ENCODE data around the gene JAML. TPM values are rescaled to one million over a fixed set of nuclear protein-coding genes. Genes with fewer than 3 reads are reported as not detected.
"Not testable (repeated sequence)": the region's sequence is repeated elsewhere in the genome, so short reads cannot be mapped to it uniquely, and the experiment has no call there.

Gene JAML
- polyA plus RNA-seq, 4 donors: 4.2 to 33.9 (median 13.3) TPM

DNA sequence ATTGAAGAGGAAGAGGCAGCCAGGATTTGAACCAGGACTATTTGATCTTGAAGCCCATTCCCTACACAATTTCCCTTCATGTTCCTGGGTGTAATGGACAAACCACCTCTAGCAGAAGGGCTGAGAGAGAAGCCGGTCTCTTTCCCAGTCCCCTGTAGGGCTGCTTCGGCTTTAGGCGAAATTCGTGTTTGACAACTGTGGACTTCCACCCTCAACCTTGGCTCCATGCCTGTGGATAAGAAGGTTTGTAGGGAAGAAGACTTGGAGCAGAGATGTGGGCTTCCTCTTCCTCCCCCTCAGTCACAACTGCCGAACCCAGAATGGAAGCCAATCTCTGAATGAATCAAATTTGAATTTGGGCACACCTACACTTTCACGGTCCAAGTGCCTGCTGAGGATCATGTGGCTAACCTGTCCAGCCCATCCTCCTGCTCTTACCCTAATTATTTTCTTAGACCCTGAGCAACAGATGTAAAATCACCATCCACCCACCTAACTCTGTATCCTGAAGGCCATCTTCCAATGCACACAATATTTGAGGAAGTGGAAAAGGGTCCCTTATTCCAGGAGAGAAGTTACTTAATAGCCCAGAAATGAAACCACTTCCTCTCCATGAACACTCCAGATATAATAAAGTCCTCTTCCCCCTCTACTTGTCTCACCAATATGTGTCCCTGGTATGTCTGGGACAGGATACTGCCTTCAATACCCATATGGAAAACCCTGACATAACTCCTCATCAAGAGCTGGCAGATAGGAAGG is 38.3 kb downstream of the JAML start:
- no peak overlapping the region for H3K4me3 ChIP-seq (ENCODE audit: low read depth in 1 of 3, low read length in 3 of 3)
- WGBS, 3 donors: 10 to 47% (median 14%) methylated on average over 6 of the region's 6 CpGs
- no peak for FAIRE-seq
- no peak overlapping the region for H3K27ac ChIP-seq (ENCODE audit: low read depth in 1 of 3, low read length in 2 of 3)
- peaks cover 0 to 7% of the 10 kb centered on the region in 2 donors for H3K9me3 ChIP-seq (ENCODE audit: control insufficient read depth in 2 of 2, insufficient read depth in 1 of 2, low read depth in 1 of 2, low read length in 1 of 2)
- H3K36me3 ChIP-seq (ENCODE audit: control insufficient read depth in 3 of 3, insufficient read depth in 2 of 3, low read depth in 1 of 3, low read length in 3 of 3): no peaks in the 10 kb centered on the region
- H3K4me1 ChIP-seq (ENCODE audit: control insufficient read depth in 3 of 3, insufficient read depth in 2 of 3, low read depth in 1 of 3, low read length in 2 of 3): no peaks in the 10 kb centered on the region
- DNase-seq: peak in 1 of 2 donors; percentile 46
- peaks cover 0 to 5% (median 4%) of the 10 kb centered on the region in 3 donors for H3K27me3 ChIP-seq (ENCODE audit: control insufficient read depth in 3 of 3, insufficient read depth in 3 of 3, low read length in 3 of 3)

- DNase-seq (no peak), FAIRE-seq (no peak)
- no peaks in the 10 kb centered on the region for H3K9me3 ChIP-seq (ENCODE audit: control insufficient read depth in 2 of 2, insufficient read depth in 1 of 2, low read depth in 1 of 2, low read length in 1 of 2)
- H3K4me1 ChIP-seq (ENCODE audit: control insufficient read depth in 3 of 3, insufficient read depth in 2 of 3, low read depth in 1 of 3, low read length in 2 of 3): no peaks in the 10 kb centered on the region
- WGBS, 3 donors: 87 to 95% (median 94%) methylated on average over 12 of the region's 12 CpGs
- H3K4me3 ChIP-seq (ENCODE audit: low read depth in 1 of 3, low read length in 3 of 3): no peak overlapping the region
- H3K36me3 ChIP-seq (ENCODE audit: control insufficient read depth in 3 of 3, insufficient read depth in 2 of 3, low read depth in 1 of 3, low read length in 3 of 3): no peaks in the 10 kb centered on the region
- no peak overlapping the region for H3K27ac ChIP-seq (ENCODE audit: low read depth in 1 of 3, low read length in 2 of 3)
- H3K27me3 ChIP-seq (ENCODE audit: control insufficient read depth in 3 of 3, insufficient read depth in 3 of 3, low read length in 3 of 3): peaks cover 0 to 5% (median 4%) of the 10 kb centered on the region in 3 donors
Observed at GRCh38 chr11:118184784-118185579, 39.8 kb downstream of the JAML start.

DNA sequence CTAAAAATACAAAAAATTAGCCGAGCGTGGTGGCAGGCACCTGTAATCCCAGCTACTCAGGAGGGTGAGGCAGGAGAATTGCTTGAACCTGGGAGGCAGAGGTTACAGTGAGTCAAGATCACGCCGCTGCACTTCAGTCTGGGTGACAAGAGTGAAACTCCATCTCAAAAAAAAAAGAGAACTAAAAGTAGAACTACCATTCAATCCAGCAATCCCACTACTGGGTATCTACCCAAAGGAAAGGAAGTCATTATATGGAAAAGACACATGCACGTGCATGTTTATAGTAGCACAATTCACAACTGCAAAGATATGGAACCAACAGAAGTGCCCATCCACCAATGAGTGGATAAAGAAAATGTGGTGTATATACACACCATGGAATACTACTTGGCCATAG is 41.1 kb downstream of the JAML start:
- not testable (repeated sequence) for H3K27ac ChIP-seq (ENCODE audit: low read depth in 1 of 3, low read length in 2 of 3); H3K27me3 ChIP-seq (ENCODE audit: control insufficient read depth in 3 of 3, insufficient read depth in 3 of 3, low read length in 3 of 3); DNase-seq; H3K36me3 ChIP-seq (ENCODE audit: control insufficient read depth in 3 of 3, insufficient read depth in 2 of 3, low read depth in 1 of 3, low read length in 3 of 3); H3K4me3 ChIP-seq (ENCODE audit: low read depth in 1 of 3, low read length in 3 of 3); H3K4me1 ChIP-seq (ENCODE audit: control insufficient read depth in 3 of 3, insufficient read depth in 2 of 3, low read depth in 1 of 3, low read length in 2 of 3); FAIRE-seq; H3K9me3 ChIP-seq (ENCODE audit: control insufficient read depth in 2 of 2, insufficient read depth in 1 of 2, low read depth in 1 of 2, low read length in 1 of 2)
- WGBS, 3 donors: 73 to 90% (median 88%) methylated on average over 5 of the region's 5 CpGs

GRCh38 chr11:118180300-118180703 is 44.5 kb downstream of the JAML start:
- WGBS, 3 donors: 37 to 78% (median 62%) methylated on average over 11 of the region's 11 CpGs
- no peak for FAIRE-seq
- Histone ChIP-seq H3K27me3 (ENCODE audit: control insufficient read depth in 3 of 3, insufficient read depth in 3 of 3, low read length in 3 of 3) (peaks cover 0 to 12% (median 0%) of the 10 kb centered on the region in 3 donors), H3K4me1 (ENCODE audit: control insufficient read depth in 3 of 3, insufficient read depth in 2 of 3, low read depth in 1 of 3, low read length in 2 of 3) (no peaks in the 10 kb centered on the region), H3K36me3 (ENCODE audit: control insufficient read depth in 3 of 3, insufficient read depth in 2 of 3, low read depth in 1 of 3, low read length in 3 of 3) (no peaks in the 10 kb centered on the region), H3K4me3 (ENCODE audit: low read depth in 1 of 3, low read length in 3 of 3) (no peak overlapping the region), H3K27ac (ENCODE audit: low read depth in 1 of 3, low read length in 2 of 3) (no peak overlapping the region), H3K9me3 (ENCODE audit: control insufficient read depth in 2 of 2, insufficient read depth in 1 of 2, low read depth in 1 of 2, low read length in 1 of 2) (no peaks in the 10 kb centered on the region)
- DNase-seq: peak in 1 of 2 donors; percentile 51

- H3K9me3 ChIP-seq (ENCODE audit: control insufficient read depth in 2 of 2, insufficient read depth in 1 of 2, low read depth in 1 of 2, low read length in 1 of 2): no peaks in the 10 kb centered on the region
- peaks cover 0 to 30% (median 0%) of the 10 kb centered on the region in 3 donors for H3K27me3 ChIP-seq (ENCODE audit: control insufficient read depth in 3 of 3, insufficient read depth in 3 of 3, low read length in 3 of 3)
- DNase-seq: no peak
- no peak overlapping the region for H3K27ac ChIP-seq (ENCODE audit: low read depth in 1 of 3, low read length in 2 of 3)
- no peak overlapping the region for H3K4me3 ChIP-seq (ENCODE audit: low read depth in 1 of 3, low read length in 3 of 3)
- 84 to 89% (median 88%) methylated on average over 4 of the region's 4 CpGs for WGBS, 3 donors
- FAIRE-seq: no peak
- no peaks in the 10 kb centered on the region for H3K36me3 ChIP-seq (ENCODE audit: control insufficient read depth in 3 of 3, insufficient read depth in 2 of 3, low read depth in 1 of 3, low read length in 3 of 3)
- H3K4me1 ChIP-seq (ENCODE audit: control insufficient read depth in 3 of 3, insufficient read depth in 2 of 3, low read depth in 1 of 3, low read length in 2 of 3): peaks cover 0 to 2% (median 0%) of the 10 kb centered on the region in 3 donors
Observed at GRCh38 chr11:118176778-118177134, 48.1 kb downstream of the JAML start.

GRCh38 chr11:118175993-118176777 is 48.6 kb downstream of the JAML start, which contains the start of gene SCN2B:
TSS of gene SCN2B (minus strand) at chr11:118176639. CDS start at chr11:118176431, 208 bp downstream.
- DNase-seq: no peak
- Histone ChIP-seq H3K27ac (ENCODE audit: low read depth in 1 of 3, low read length in 2 of 3) (no peak within 1 kb of the TSS), H3K4me1 (ENCODE audit: control insufficient read depth in 3 of 3, insufficient read depth in 2 of 3, low read depth in 1 of 3, low read length in 2 of 3) (peaks cover 0 to 3% (median 0%) of the 10 kb centered on the region in 3 donors), H3K4me3 (ENCODE audit: low read depth in 1 of 3, low read length in 3 of 3) (peak within 1 kb of the TSS in 1 of 3 donors; percentile 33), H3K9me3 (ENCODE audit: control insufficient read depth in 2 of 2, insufficient read depth in 1 of 2, low read depth in 1 of 2, low read length in 1 of 2) (no peaks in the 10 kb centered on the region), H3K36me3 (ENCODE audit: control insufficient read depth in 3 of 3, insufficient read depth in 2 of 3, low read depth in 1 of 3, low read length in 3 of 3) (no peaks in the 10 kb centered on the region), H3K27me3 (ENCODE audit: control insufficient read depth in 3 of 3, insufficient read depth in 3 of 3, low read length in 3 of 3) (peaks cover 0 to 34% (median 0%) of the 10 kb centered on the region in 3 donors)
- no peak for FAIRE-seq
- WGBS, 3 donors: 36 to 54% (median 48%) methylated on average over 14 of the region's 14 CpGs

- no peak overlapping the region for H3K27ac ChIP-seq (ENCODE audit: low read depth in 1 of 3, low read length in 2 of 3)
- H3K4me3 ChIP-seq (ENCODE audit: low read depth in 1 of 3, low read length in 3 of 3): peak overlapping the region in 1 of 3 donors; percentile 33
- peaks cover 0 to 42% (median 0%) of the 10 kb centered on the region in 3 donors for H3K27me3 ChIP-seq (ENCODE audit: control insufficient read depth in 3 of 3, insufficient read depth in 3 of 3, low read length in 3 of 3)
- DNase-seq (no peak), FAIRE-seq (no peak)
- WGBS, 3 donors: 64 to 75% (median 69%) methylated on average over 13 of the region's 13 CpGs
- H3K36me3 ChIP-seq (ENCODE audit: control insufficient read depth in 3 of 3, insufficient read depth in 2 of 3, low read depth in 1 of 3, low read length in 3 of 3): no peaks in the 10 kb centered on the region
- H3K4me1 ChIP-seq (ENCODE audit: control insufficient read depth in 3 of 3, insufficient read depth in 2 of 3, low read depth in 1 of 3, low read length in 2 of 3): peaks cover 0 to 3% (median 0%) of the 10 kb centered on the region in 3 donors
- H3K9me3 ChIP-seq (ENCODE audit: control insufficient read depth in 2 of 2, insufficient read depth in 1 of 2, low read depth in 1 of 2, low read length in 1 of 2): no peaks in the 10 kb centered on the region
Observed at GRCh38 chr11:118175031-118175992, 49.5 kb downstream of the JAML start.
